ENCODE data around the gene FSIP2.
"Not testable (repeated sequence)": the region's sequence is repeated elsewhere in the genome, so short reads cannot be mapped to it uniquely, and the experiment has no call there.

The FSIP2 gene

GRCh38 chr2:185796758-185797157 lies 58.2 kb downstream of the FSIP2 start:
- DNase-seq (ENCODE audit: low read depth, low spot score), result peak; percentile 3

DNA sequence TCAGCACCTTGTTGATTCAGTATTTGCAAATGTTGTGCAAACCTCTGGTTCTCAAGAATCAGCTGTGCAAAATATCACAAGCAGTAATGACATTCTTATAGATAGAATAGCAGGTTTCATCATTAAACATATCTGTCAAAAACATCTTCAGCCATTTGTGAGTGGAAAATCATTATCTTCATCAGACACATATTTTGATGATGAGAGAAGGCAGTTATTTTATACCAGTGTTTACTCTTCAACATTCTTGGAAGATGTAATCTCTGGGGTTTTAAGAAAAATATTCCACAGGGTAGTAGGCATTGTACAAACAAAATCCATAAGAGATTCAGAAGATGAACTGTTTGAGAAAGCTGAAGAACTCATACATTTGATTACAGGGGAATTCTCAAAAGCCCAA lies 64.3 kb downstream of the FSIP2 start:
- no peak for DNase-seq (ENCODE audit: low read depth, low spot score)

DNA sequence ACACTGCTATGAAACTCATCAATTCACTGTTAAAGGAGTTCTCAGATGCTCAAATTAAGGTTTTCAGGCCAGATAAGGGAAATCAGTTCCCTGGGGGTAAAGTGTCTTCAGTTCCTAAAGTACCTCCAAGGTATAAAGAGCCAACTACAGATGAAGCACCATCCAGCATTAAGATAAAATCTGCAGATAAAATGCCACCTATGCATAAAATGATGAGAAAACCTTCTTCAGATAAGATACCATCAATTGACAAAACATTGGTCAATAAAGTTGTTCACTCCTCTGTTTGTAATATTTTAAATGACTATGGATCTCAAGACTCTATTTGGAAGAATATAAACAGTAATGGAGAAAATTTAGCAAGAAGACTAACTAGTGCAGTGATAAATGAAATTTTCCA lies 68.2 kb downstream of the FSIP2 start:
- DNase-seq (ENCODE audit: low read depth, low spot score), result no peak

GRCh38 chr2:185807351-185807750 lies 68.7 kb downstream of the FSIP2 start:
- DNase-seq (ENCODE audit: low read depth, low spot score), result no peak

- DNase-seq (ENCODE audit: low read depth, low spot score), result peak; percentile 2
These were observed 73.0 kb downstream of the FSIP2 start for GRCh38 chr2:185811580-185811979.

DNA sequence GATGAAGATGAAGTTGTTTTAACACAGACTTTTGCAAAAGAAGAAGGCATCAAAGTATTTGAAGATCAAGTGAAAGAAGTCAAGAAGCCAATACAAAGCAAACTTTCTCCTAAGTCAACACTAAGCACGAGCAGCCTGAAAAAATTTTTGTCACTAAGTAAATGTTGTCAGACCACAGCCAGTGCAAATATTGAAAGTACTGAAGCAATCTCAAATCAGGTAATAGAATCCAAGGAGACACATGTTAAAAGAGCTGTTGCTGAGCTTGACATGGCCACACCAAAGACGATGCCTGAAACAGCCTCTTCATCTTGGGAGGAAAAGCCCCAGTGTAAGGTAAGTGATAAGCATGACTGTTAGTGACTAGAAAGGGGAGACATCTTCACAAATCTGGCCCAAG lies 75.1 kb downstream of the FSIP2 start:
- no peak for DNase-seq (ENCODE audit: low read depth, low spot score)

- DNase-seq (ENCODE audit: low read depth, low spot score), result no peak
These were observed 79.4 kb downstream of the FSIP2 start for GRCh38 chr2:185817991-185818390.

DNA sequence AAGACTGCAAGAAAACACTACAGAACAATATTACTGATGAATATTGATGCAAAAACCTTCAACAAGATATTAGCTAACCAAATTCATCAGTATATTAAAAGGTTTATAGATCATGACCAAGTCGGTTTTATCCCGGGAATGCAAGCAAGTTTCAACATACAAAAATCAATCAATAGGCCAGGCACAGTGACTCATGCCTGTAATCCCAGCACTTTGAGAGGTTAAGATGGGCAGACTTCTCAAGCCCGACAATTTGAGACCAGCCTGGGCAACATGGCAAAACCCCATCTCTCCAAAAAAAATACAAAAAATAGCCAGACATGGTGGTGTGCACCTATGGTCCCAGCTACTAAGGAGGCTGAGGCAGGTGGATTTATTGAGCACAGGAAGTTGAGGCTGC lies 82.9 kb downstream of the FSIP2 start:
- no peak for DNase-seq (ENCODE audit: low read depth, low spot score)

GRCh38 chr2:185823773-185824172 lies 85.2 kb downstream of the FSIP2 start:
- DNase-seq (ENCODE audit: low read depth, low spot score), result no peak

- no peak for DNase-seq (ENCODE audit: low read depth, low spot score)
These were observed 87.0 kb downstream of the FSIP2 start for GRCh38 chr2:185825557-185825956.

GRCh38 chr2:185828326-185828725 lies 89.7 kb downstream of the FSIP2 start:
- no peak for DNase-seq (ENCODE audit: low read depth, low spot score)

- no peak for DNase-seq (ENCODE audit: low read depth, low spot score)
These were observed 95.3 kb downstream of the FSIP2 start for GRCh38 chr2:185833864-185834263.

- DNase-seq (ENCODE audit: low read depth, low spot score), result no peak
These were observed 97.4 kb downstream of the FSIP2 start for GRCh38 chr2:185835974-185836373.

- no peak for DNase-seq (ENCODE audit: low read depth, low spot score)
These were observed 116.3 kb downstream of the FSIP2 start for GRCh38 chr2:185854885-185855284.

- peak; percentile 21 for DNase-seq (ENCODE audit: low read depth, low spot score)
These were observed 119.1 kb downstream of the FSIP2 start for GRCh38 chr2:185857691-185858090.

- DNase-seq (ENCODE audit: low read depth, low spot score), result no peak
These were observed 120.9 kb downstream of the FSIP2 start for GRCh38 chr2:185859506-185859905.

- no peak for DNase-seq (ENCODE audit: low read depth, low spot score)
These were observed 121.7 kb downstream of the FSIP2 start for GRCh38 chr2:185860321-185860720.

DNA sequence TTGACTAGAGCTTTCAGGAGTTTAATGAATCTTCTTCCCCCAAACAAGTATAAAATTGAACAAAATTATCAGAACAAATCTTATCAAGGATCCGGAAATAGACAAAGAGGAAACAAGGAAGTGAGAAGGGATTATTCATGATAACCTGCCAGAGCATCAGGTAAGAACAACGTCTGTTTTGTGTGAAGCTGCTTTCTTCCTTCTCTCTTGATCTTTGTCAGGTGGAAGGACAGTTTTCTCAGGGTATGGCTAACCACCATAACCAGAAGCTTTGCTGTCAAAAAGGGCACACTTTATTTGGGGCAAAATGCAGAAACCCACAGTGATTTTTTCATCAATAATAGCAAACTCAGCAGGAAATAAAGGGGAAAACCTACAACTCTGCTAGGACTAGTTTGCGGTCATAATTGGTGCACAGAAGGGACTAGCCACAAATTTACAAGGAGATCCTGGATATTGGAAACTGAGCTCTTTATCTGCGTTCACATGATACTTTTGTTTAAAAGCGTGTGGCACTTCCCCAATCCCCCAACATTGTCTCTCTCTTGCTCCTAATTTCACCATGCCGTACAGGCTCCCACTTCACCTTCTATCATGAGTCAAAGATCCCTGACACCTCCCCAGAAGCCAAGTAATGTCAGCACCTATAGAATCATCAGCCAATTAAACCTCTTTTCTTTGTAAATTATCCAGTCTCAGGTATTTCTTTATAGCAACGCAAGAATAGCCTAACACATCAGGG lies 124.2 kb downstream of the FSIP2 start:
- DNase-seq (ENCODE audit: low read depth, low spot score), result no peak

DNA sequence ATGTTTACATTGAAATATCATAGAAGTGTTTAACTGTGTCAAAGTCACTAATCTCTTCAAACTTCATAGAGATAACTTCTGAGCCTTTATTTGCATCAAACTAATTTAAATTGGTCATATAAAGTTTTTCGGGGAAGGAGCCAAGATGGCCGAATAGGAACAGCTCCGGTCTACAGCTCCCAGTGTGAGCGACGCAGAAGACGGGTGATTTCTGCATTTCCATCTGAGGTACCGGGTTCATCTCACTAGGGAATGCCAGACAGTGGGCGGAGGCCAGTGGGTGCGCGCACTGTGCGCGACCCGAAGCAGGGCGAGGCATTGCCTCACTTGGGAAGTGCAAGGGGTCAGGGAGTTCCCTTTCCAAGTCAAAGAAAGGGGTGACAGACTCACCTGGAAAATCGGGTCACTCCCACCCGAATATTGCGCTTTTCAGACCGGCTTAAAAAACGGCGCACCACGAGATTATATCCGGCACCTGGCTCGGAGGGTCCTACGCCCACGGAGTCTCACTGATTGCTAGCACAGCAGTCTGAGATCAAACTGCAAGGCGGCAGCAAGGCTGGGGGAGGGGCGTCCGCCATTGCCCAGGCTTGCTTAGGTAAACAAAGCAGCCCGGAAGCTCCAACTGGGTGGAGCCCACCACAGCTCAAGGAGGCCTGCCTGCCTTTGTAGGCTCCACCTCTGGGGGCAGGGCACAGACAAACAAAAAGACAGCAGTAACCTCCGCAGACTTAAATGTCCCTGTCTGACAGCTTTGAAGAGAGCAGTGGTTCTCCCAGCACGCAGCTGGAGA lies 126.1 kb downstream of the FSIP2 start:
- DNase-seq (ENCODE audit: low read depth, low spot score), result not testable (repeated sequence)

GRCh38 chr2:185875136-185875931 lies 136.7 kb downstream of the FSIP2 start:
- no peak for DNase-seq (ENCODE audit: low read depth, low spot score)

- DNase-seq (ENCODE audit: low read depth, low spot score), result no peak
These were observed 137.6 kb downstream of the FSIP2 start for GRCh38 chr2:185876234-185876633.

DNA sequence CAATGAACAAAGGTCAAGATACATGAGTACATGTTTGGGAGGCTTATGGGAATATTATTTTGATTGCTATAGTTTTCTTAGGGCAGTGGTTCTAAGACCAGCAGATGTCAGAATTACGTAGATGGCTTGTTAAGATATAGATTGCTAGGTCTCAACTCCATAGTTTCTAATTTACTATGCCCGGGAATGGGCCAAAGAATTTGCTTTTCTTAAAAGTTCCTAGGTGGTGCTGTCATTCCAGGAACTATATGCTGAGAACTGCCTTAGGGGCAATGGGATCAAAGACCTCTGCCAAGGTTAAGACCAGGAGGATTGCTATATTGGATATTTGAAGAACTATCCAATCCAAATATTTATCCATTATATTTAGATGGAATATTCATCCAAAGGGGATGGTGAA lies 141.8 kb downstream of the FSIP2 start:
- no peak for DNase-seq (ENCODE audit: low read depth, low spot score)

Data from astrocyte of the hippocampus (primary cell).